Activated naive CD8-positive, alpha-beta T cell treated with anti-CD3 and anti-CD28 coated beads, Interleukin-2, amount 10 ng/mL, durations not matched to agents 7 days and 5 days (primary cell): ENCODE results near the gene SMPD2. TPM values are rescaled to one million over a fixed set of nuclear protein-coding genes. Genes with fewer than 3 reads are reported as not detected.

ENCODE experiments used
- ATAC-seq: fragments of 150-1000 bp; cut with Tn5 transposase; one replicate; pipeline ENCODE4 v1.10.0; 2021; ENCODE audit warnings: low read depth, moderate library complexity
- POLR2A ChIA-PET: fragments of 350-600 bp; sonication (Branson Sonifier 250); formaldehyde crosslinking; loops from one replicate; lab custom pipeline; 2021; ENCODE audit warnings: antibody characterized with exemption; lab: Charles Lee
- DNase-seq: peaks from one replicate; pipeline ENCODE4 v3.0.0; 2021
- H3K27ac Mint-ChIP-seq: one replicate; pipeline ENCODE4 v1.8.0; 2022; ENCODE audit warnings: mild to moderate bottlenecking, mixed read lengths
- H3K27me3 Mint-ChIP-seq: one replicate; pipeline ENCODE4 v1.8.0; 2022; ENCODE audit warnings: mild to moderate bottlenecking, moderate library complexity, mixed read lengths
- H3K36me3 Mint-ChIP-seq: one replicate; pipeline ENCODE4 v1.8.0; 2021; ENCODE audit warnings: mild to moderate bottlenecking, mixed read lengths
- H3K4me1 Mint-ChIP-seq: one replicate; pipeline ENCODE4 v1.8.0; 2021; ENCODE audit warnings: mixed read lengths
- H3K4me3 Mint-ChIP-seq: one replicate; pipeline ENCODE4 v1.8.0; 2022; ENCODE audit warnings: mild to moderate bottlenecking, moderate library complexity, mixed read lengths
- H3K9me3 Mint-ChIP-seq: one replicate; pipeline ENCODE4 v1.8.0; 2021; ENCODE audit warnings: mixed read lengths
- total RNA-seq, 2 experiments: library from RNA; stranded (reverse); gene quantifications; one replicate each; pipeline ENCODE4 v1.2.3, GENCODE V29; 2021

SMPD2 gene
- total RNA-seq, result 10 to 100 TPM; 15.6 to 16.6 TPM

- POLR2A ChIA-PET, result interaction anchor here (0.6 to 5.7 kb wide), 16 partner anchors 10 to 346 kb away, joined by 3 to 84 read pairs (median 6); partner anchors contain the start of genes CD164, CEP57L1, MICAL1 and SESN1
- peaks cover 16% of the 10 kb centered on the region for H3K4me1 Mint-ChIP-seq
- peak; percentile 88 for DNase-seq
- H3K36me3 Mint-ChIP-seq, result peaks cover 10% of the 10 kb centered on the region
- H3K9me3 Mint-ChIP-seq, result no peaks in the 10 kb centered on the region
- no peaks in the 10 kb centered on the region for H3K27me3 Mint-ChIP-seq
- peak; percentile 85 for ATAC-seq
- H3K4me3 Mint-ChIP-seq, result peak within 1 kb of the TSS; percentile 93
- H3K27ac Mint-ChIP-seq, result peak within 1 kb of the TSS; percentile 80
These were observed at the start of gene SMPD2, which contains the start of gene PPIL6 for GRCh38 chr6:109440331-109441068. Gene SMPD2 (plus strand): TSS chr6:109440724. CDS start chr6:109441122, 398 bp downstream. Gene PPIL6 (minus strand): TSS chr6:109440628. CDS start chr6:109440590, 38 bp downstream.

DNA sequence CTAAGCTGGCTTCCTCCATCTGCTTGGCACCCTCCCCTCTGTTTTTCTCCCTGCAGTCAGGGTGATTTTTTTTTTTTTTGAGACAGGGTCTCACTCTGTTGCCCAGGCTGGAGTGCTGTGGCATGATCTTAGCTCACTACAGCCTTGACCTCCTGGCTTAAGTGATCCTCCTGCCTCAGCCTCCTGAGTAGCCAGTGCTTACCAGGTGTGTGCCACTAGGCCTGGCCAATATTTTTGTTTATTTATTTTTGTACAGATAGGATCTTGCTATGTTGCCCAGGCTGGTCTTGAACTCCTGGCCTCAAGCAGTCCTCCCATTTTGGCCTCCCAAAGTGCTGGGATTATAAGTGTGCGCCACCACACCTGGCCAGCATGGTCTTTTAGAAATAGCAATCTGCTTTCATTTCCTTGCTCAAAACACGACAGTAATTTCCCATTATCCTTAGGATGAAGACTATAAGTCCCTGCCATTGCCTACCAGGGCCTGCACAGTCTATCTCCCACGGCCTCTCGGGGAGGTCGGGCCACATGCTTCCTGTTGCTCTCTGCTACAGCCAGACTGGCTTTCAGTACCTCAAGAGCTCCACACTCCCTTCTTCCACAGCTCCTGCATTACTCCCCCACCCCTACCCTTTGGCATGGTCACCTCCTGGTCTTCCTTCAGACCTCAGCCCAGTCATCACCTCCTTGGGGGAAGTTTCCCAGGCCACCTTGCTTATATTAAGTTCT, 47.2 kb upstream of the SMPD2 start:
- H3K9me3 Mint-ChIP-seq, result no peaks in the 10 kb centered on the region
- peaks cover 2% of the 10 kb centered on the region for H3K27me3 Mint-ChIP-seq
- H3K36me3 Mint-ChIP-seq, result no peaks in the 10 kb centered on the region
- peaks cover 6% of the 10 kb centered on the region for H3K4me1 Mint-ChIP-seq
- ATAC-seq, result no peak
- H3K4me3 Mint-ChIP-seq, result no peak overlapping the region
- POLR2A ChIA-PET, result interaction anchor here (1.7 kb wide), 1 partner anchor 11 kb away, joined by 4 read pairs; the partner anchor contains the start of gene CD164
- no peak overlapping the region for H3K27ac Mint-ChIP-seq
- DNase-seq, result no peak

GRCh38 chr6:109393886-109394281, 46.6 kb upstream of the SMPD2 start:
- H3K9me3 Mint-ChIP-seq, result no peaks in the 10 kb centered on the region
- POLR2A ChIA-PET, result interaction anchor here (1.7 kb wide), 1 partner anchor 11 kb away, joined by 4 read pairs; the partner anchor contains the start of gene CD164
- peaks cover 2% of the 10 kb centered on the region for H3K27me3 Mint-ChIP-seq
- H3K27ac Mint-ChIP-seq, result no peak overlapping the region
- no peak overlapping the region for H3K4me3 Mint-ChIP-seq
- no peaks in the 10 kb centered on the region for H3K36me3 Mint-ChIP-seq
- H3K4me1 Mint-ChIP-seq, result peaks cover 6% of the 10 kb centered on the region
- ATAC-seq (no peak), DNase-seq (no peak)

- Mint-ChIP-seq H3K27ac (no peak overlapping the region), H3K9me3 (no peaks in the 10 kb centered on the region), H3K27me3 (peaks cover 2% of the 10 kb centered on the region), H3K4me3 (no peak overlapping the region), H3K4me1 (peaks cover 3% of the 10 kb centered on the region), H3K36me3 (no peaks in the 10 kb centered on the region)
- POLR2A ChIA-PET, result interaction anchor here (0.6 to 0.9 kb wide), 2 partner anchors 13 to 20 kb away, joined by 3 read pairs; no protein-coding TSS in a partner anchor
- DNase-seq (no peak), ATAC-seq (no peak)
These were observed 44.3 kb upstream of the SMPD2 start for GRCh38 chr6:109396046-109396718.

- POLR2A ChIA-PET, result interaction anchor here (0.7 kb wide), 1 partner anchor 9 kb away, joined by 5 read pairs; no protein-coding TSS in a partner anchor
- no peak overlapping the region for H3K4me3 Mint-ChIP-seq
- no peak for ATAC-seq
- H3K27me3 Mint-ChIP-seq, result peaks cover 2% of the 10 kb centered on the region
- H3K27ac Mint-ChIP-seq, result no peak overlapping the region
- no peak for DNase-seq
- peaks cover 3% of the 10 kb centered on the region for H3K4me1 Mint-ChIP-seq
- H3K36me3 Mint-ChIP-seq, result no peaks in the 10 kb centered on the region
- H3K9me3 Mint-ChIP-seq, result no peaks in the 10 kb centered on the region
These were observed 43.5 kb upstream of the SMPD2 start for GRCh38 chr6:109397020-109397419.

- Mint-ChIP-seq H3K27me3 (peaks cover 7% of the 10 kb centered on the region), H3K27ac (no peak overlapping the region), H3K4me3 (no peak overlapping the region), H3K4me1 (no peaks in the 10 kb centered on the region), H3K36me3 (no peaks in the 10 kb centered on the region), H3K9me3 (no peaks in the 10 kb centered on the region)
- POLR2A ChIA-PET, result interaction anchor here (0.6 kb wide), 1 partner anchor 9 kb away, joined by 5 read pairs; no protein-coding TSS in a partner anchor
- no peak for DNase-seq
- ATAC-seq, result no peak
These were observed 34.3 kb upstream of the SMPD2 start for GRCh38 chr6:109406196-109406595.

GRCh38 chr6:109411034-109411433, 29.5 kb upstream of the SMPD2 start:
- Mint-ChIP-seq H3K4me3 (no peak overlapping the region), H3K9me3 (no peaks in the 10 kb centered on the region)
- POLR2A ChIA-PET, result no interaction called here

GRCh38 chr6:109417646-109418045, 22.9 kb upstream of the SMPD2 start:
- POLR2A ChIA-PET, result no interaction called here
- no peaks in the 10 kb centered on the region for H3K4me1 Mint-ChIP-seq
- no peak for ATAC-seq
- H3K36me3 Mint-ChIP-seq, result no peaks in the 10 kb centered on the region
- peaks cover 16% of the 10 kb centered on the region for H3K27me3 Mint-ChIP-seq
- H3K4me3 Mint-ChIP-seq, result no peak overlapping the region
- no peak for DNase-seq
- no peaks in the 10 kb centered on the region for H3K9me3 Mint-ChIP-seq
- no peak overlapping the region for H3K27ac Mint-ChIP-seq

More at GRCh38 chr6:109411034-109411433, 29.5 kb upstream of the SMPD2 start:
- Mint-ChIP-seq H3K36me3 (no peaks in the 10 kb centered on the region), H3K4me1 (no peaks in the 10 kb centered on the region), H3K27me3 (peaks cover 25% of the 10 kb centered on the region), H3K27ac (no peak overlapping the region)
- no peak for ATAC-seq
- DNase-seq, result no peak

DNA sequence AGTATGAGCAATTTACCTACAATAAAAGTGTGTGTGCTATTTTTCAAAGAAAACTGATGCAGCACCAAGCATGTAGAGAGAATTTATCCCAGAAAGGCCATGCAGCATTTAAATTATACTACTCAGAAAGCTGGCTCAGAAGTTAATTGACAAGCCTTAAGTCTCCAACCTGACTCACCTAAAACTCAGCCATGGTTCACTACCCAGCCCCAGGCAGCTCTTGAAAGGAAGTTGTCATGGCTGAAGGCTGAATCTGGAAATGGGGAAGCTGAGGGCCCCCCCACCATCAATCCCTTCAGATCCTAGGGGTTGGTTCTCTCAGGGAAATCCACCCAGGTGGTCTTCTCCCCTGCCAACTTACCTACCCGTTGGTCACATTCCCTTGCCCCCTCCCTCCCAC, 19.8 kb upstream of the SMPD2 start:
- no peak overlapping the region for H3K27ac Mint-ChIP-seq
- H3K9me3 Mint-ChIP-seq, result no peaks in the 10 kb centered on the region
- peaks cover 3% of the 10 kb centered on the region for H3K27me3 Mint-ChIP-seq
- peaks cover 3% of the 10 kb centered on the region for H3K4me1 Mint-ChIP-seq
- DNase-seq (no peak), ATAC-seq (no peak)
- H3K36me3 Mint-ChIP-seq, result no peaks in the 10 kb centered on the region
- POLR2A ChIA-PET, result no interaction called here
- H3K4me3 Mint-ChIP-seq, result no peak overlapping the region

- DNase-seq (no peak), ATAC-seq (no peak)
- Mint-ChIP-seq H3K9me3 (no peaks in the 10 kb centered on the region), H3K36me3 (no peaks in the 10 kb centered on the region), H3K27me3 (peaks cover 3% of the 10 kb centered on the region), H3K27ac (no peak overlapping the region), H3K4me3 (no peak overlapping the region), H3K4me1 (peaks cover 3% of the 10 kb centered on the region)
- POLR2A ChIA-PET, result no interaction called here
These were observed 19.3 kb upstream of the SMPD2 start for GRCh38 chr6:109421184-109421583.

DNA sequence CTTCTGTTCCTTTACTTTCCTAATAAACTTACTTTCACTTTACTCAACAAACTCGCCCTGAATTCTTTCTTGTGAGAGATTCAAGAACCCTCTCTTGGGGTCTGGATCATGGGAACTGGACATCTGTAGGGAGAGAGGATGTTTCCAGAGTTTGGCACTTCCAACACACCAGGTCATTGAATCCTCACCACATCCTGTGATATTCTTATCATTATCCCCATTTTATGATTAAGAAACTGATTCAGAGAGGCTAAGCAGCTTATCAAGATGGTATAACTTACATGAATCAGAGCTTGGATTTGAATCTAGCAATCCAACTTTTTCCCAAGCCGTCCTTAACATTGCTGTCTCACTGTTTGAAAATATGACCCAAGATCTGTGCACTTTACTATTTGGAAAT, 15.6 kb upstream of the SMPD2 start:
- POLR2A ChIA-PET, result interaction anchor here (0.7 kb wide), 1 partner anchor 16 kb away, joined by 4 read pairs; the partner anchor contains the start of genes PPIL6 and SMPD2
- Mint-ChIP-seq H3K27me3 (peaks cover 2% of the 10 kb centered on the region), H3K27ac (no peak overlapping the region), H3K9me3 (no peaks in the 10 kb centered on the region), H3K4me1 (peaks cover 3% of the 10 kb centered on the region), H3K4me3 (no peak overlapping the region), H3K36me3 (no peaks in the 10 kb centered on the region)
- DNase-seq (no peak), ATAC-seq (no peak)

GRCh38 chr6:109428889-109429477, 11.5 kb upstream of the SMPD2 start:
- no peak for DNase-seq
- Mint-ChIP-seq H3K36me3 (no peaks in the 10 kb centered on the region), H3K4me1 (peaks cover 3% of the 10 kb centered on the region), H3K9me3 (no peaks in the 10 kb centered on the region), H3K4me3 (no peak overlapping the region), H3K27ac (no peak overlapping the region), H3K27me3 (peaks cover 2% of the 10 kb centered on the region)
- no peak for ATAC-seq
- POLR2A ChIA-PET, result interaction anchor here (0.6 kb wide), 1 partner anchor 27 kb away, joined by 3 read pairs; the partner anchor contains the start of gene MICAL1
